ENCODE measurements around the gene PPP1R2C.

PPP1R2C gene

GRCh38 chrX:42739741-42740140, 38.2 kb downstream of the PPP1R2C start:
- Histone ChIP-seq H3K9me3 (replicated peaks; ENCODE audit: insufficient read depth, low read length) (no peaks in the 10 kb centered on the region), H3K27me3 (replicated peaks; ENCODE audit: insufficient read depth, low read length) (no peaks in the 10 kb centered on the region), H3K4me2 (ENCODE audit: low read depth, low read length) (no peak overlapping the region), H3K36me3 (replicated peaks; ENCODE audit: insufficient read depth, low read length) (no peaks in the 10 kb centered on the region), H3K9me2 (replicated peaks; ENCODE audit: insufficient read depth, low read length) (no peaks in the 10 kb centered on the region), H3K79me2 (ENCODE audit: low read length) (no peaks in the 10 kb centered on the region), H3K9ac (ENCODE audit: low read length) (no peak overlapping the region), H2AFZ (ENCODE audit: low read length) (no peak overlapping the region), H3K4me3 (ENCODE audit: low read length) (no peak overlapping the region), H3F3A (ENCODE audit: insufficient read depth, low read length) (no peaks in the 10 kb centered on the region), H3K4me1 (ENCODE audit: low read length) (no peaks in the 10 kb centered on the region), H4K20me1 (ENCODE audit: insufficient read depth, low read length) (no peaks in the 10 kb centered on the region), H3K27ac (ENCODE audit: low read length) (no peak overlapping the region)
- no peak for TF ChIP-seq EZH2phosphoT487 (IDR thresholded peaks at IDR 0.05; ENCODE audit: low read length)
- no peak for TF ChIP-seq CTCF (IDR thresholded peaks at IDR 0.05; ENCODE audit: low read length)
- no peak for TF ChIP-seq EZH2 (optimal IDR thresholded peaks at IDR 0.05; ENCODE audit: low read depth, low read length)
- no peak for DNase-seq

- H3K9me2 ChIP-seq (replicated peaks; ENCODE audit: insufficient read depth, low read length): no peaks in the 10 kb centered on the region
- no peak overlapping the region for H3K9ac ChIP-seq (ENCODE audit: low read length)
- H3K79me2 ChIP-seq (ENCODE audit: low read length): no peaks in the 10 kb centered on the region
- H3K4me3 ChIP-seq (ENCODE audit: low read length): no peak overlapping the region
- TF ChIP-seq EZH2phosphoT487 (IDR thresholded peaks at IDR 0.05; ENCODE audit: low read length) (no peak), CTCF (IDR thresholded peaks at IDR 0.05; ENCODE audit: low read length) (no peak), EZH2 (optimal IDR thresholded peaks at IDR 0.05; ENCODE audit: low read depth, low read length) (no peak)
- no peaks in the 10 kb centered on the region for H3K9me3 ChIP-seq (replicated peaks; ENCODE audit: insufficient read depth, low read length)
- no peak overlapping the region for H3K27ac ChIP-seq (ENCODE audit: low read length)
- no peaks in the 10 kb centered on the region for H3K36me3 ChIP-seq (replicated peaks; ENCODE audit: insufficient read depth, low read length)
- no peak overlapping the region for H2AFZ ChIP-seq (ENCODE audit: low read length)
- H3K27me3 ChIP-seq (replicated peaks; ENCODE audit: insufficient read depth, low read length): no peaks in the 10 kb centered on the region
- no peaks in the 10 kb centered on the region for H3F3A ChIP-seq (ENCODE audit: insufficient read depth, low read length)
- no peak overlapping the region for H3K4me2 ChIP-seq (ENCODE audit: low read depth, low read length)
- no peaks in the 10 kb centered on the region for H3K4me1 ChIP-seq (ENCODE audit: low read length)
- H4K20me1 ChIP-seq (ENCODE audit: insufficient read depth, low read length): no peaks in the 10 kb centered on the region
- DNase-seq: no peak
Measured at GRCh38 chrX:42739258-42739657, 38.7 kb downstream of the PPP1R2C start.

GRCh38 chrX:42738552-42738951, 39.4 kb downstream of the PPP1R2C start:
- Histone ChIP-seq H3K4me2 (ENCODE audit: low read depth, low read length) (no peak overlapping the region), H3F3A (ENCODE audit: insufficient read depth, low read length) (no peaks in the 10 kb centered on the region), H3K36me3 (replicated peaks; ENCODE audit: insufficient read depth, low read length) (no peaks in the 10 kb centered on the region), H3K4me1 (ENCODE audit: low read length) (no peaks in the 10 kb centered on the region), H3K27ac (ENCODE audit: low read length) (no peak overlapping the region), H3K27me3 (replicated peaks; ENCODE audit: insufficient read depth, low read length) (no peaks in the 10 kb centered on the region), H4K20me1 (ENCODE audit: insufficient read depth, low read length) (no peaks in the 10 kb centered on the region), H3K9me2 (replicated peaks; ENCODE audit: insufficient read depth, low read length) (no peaks in the 10 kb centered on the region), H2AFZ (ENCODE audit: low read length) (no peak overlapping the region), H3K4me3 (ENCODE audit: low read length) (no peak overlapping the region), H3K79me2 (ENCODE audit: low read length) (no peaks in the 10 kb centered on the region), H3K9me3 (replicated peaks; ENCODE audit: insufficient read depth, low read length) (no peaks in the 10 kb centered on the region), H3K9ac (ENCODE audit: low read length) (no peak overlapping the region)
- TF ChIP-seq EZH2 (optimal IDR thresholded peaks at IDR 0.05; ENCODE audit: low read depth, low read length) (no peak), EZH2phosphoT487 (IDR thresholded peaks at IDR 0.05; ENCODE audit: low read length) (no peak), CTCF (IDR thresholded peaks at IDR 0.05; ENCODE audit: low read length) (no peak)
- DNase-seq: no peak

Data from MM.1S (cell line).